IMR-90 (cell line): ENCODE measurements around the gene WNK4. TPM values are rescaled to one million over a fixed set of nuclear protein-coding genes. Genes with fewer than 3 reads are reported as not detected.
A peak's percentile ranks its signal among the peaks of the same experiment; 100 is the strongest.

Experiments used
- ATAC-seq: fragments of 200-7000 bp; cut with Tn5 transposase; 2 replicates; pipeline ENCODE4 v1.9.1; 2020; ENCODE audit warnings: low read depth, mild to moderate bottlenecking, moderate library complexity
- BruUV-seq: library from RNA; stranded (reverse); fragments of 400-500 nt; replicated peaks from 2 replicates; lab custom pipeline; 2021; lab: Mats Ljungman, UMichigan
- CTCF ChIA-PET: fragments of 300-600 bp; formaldehyde crosslinking; extraction: SDS; loops from one replicate; lab custom pipeline; 2021; ENCODE audit warnings: antibody characterized with exemption; lab: Yijun Ruan, JAX
- POLR2A ChIA-PET: fragments of 300-600 bp; sonication (Branson Sonifier 250); formaldehyde crosslinking; loops from one replicate; lab custom pipeline; 2022; ENCODE audit warnings: antibody characterized with exemption; ENCODE audit not compliant: unreplicated experiment; lab: Charles Lee
- DNase-seq: peaks from one replicate; pipeline ENCODE4 v3.0.0; 2013
- H2AFZ ChIP-seq: replicated peaks from 2 replicates; pipeline ENCODE3; 2013; ENCODE audit warnings: low read length, mild to moderate bottlenecking; ENCODE audit not compliant: poor library complexity
- H2AK5ac ChIP-seq: 2 replicates; pipeline ENCODE4 v1.6.1; 2013; ENCODE audit warnings: low read depth, low read length, inconsistent platforms
- H2AK9ac ChIP-seq: replicated peaks from 2 replicates; pipeline ENCODE3; 2013; ENCODE audit warnings: mild to moderate bottlenecking, low read depth, low read length, moderate library complexity; ENCODE audit not compliant: poor library complexity
- H2BK120ac ChIP-seq: 2 replicates; pipeline ENCODE4 v1.6.1; 2013; ENCODE audit warnings: low read depth, low read length, inconsistent platforms
- H2BK15ac ChIP-seq: 3 replicates; pipeline ENCODE4 v1.6.1; 2013; ENCODE audit warnings: low read depth, low read length, inconsistent platforms
- H2BK20ac ChIP-seq: 2 replicates; pipeline ENCODE4 v1.6.1; 2013; ENCODE audit warnings: low read depth, mild to moderate bottlenecking, inconsistent platforms, low read length, moderate library complexity
- H2BK5ac ChIP-seq: 2 replicates; pipeline ENCODE4 v1.6.1; 2013; ENCODE audit warnings: mild to moderate bottlenecking, low read depth, low read length, inconsistent platforms; ENCODE audit not compliant: poor library complexity, severe bottlenecking
- H3K14ac ChIP-seq: replicated peaks from 2 replicates; pipeline ENCODE4 v1.6.1; 2013; ENCODE audit warnings: low read depth, low read length, inconsistent platforms
- H3K18ac ChIP-seq: 2 replicates; pipeline ENCODE4 v1.6.1; 2013; ENCODE audit warnings: low read depth, low read length, control low read depth
- H3K23ac ChIP-seq: 2 replicates; pipeline ENCODE4 v1.6.1; 2013; ENCODE audit warnings: low read depth, low read length, inconsistent platforms
- H3K27ac ChIP-seq: 2 replicates; pipeline ENCODE4 v1.5.1; 2013; ENCODE audit warnings: mild to moderate bottlenecking, control low read depth, low read length; ENCODE audit not compliant: insufficient read depth
- H3K27me3 ChIP-seq: 2 replicates; pipeline ENCODE4 v1.6.1; 2013; ENCODE audit warnings: low read length; ENCODE audit not compliant: control insufficient read depth, insufficient read depth
- H3K36me3 ChIP-seq: 2 replicates; pipeline ENCODE4 v1.6.1; 2013; ENCODE audit warnings: low read length, mixed read lengths; ENCODE audit not compliant: control insufficient read depth, insufficient read depth
- H3K4ac ChIP-seq: 2 replicates; pipeline ENCODE4 v1.6.1; 2013; ENCODE audit warnings: low read depth, low read length, inconsistent platforms
- H3K4me1 ChIP-seq: 2 replicates; pipeline ENCODE4 v1.6.1; 2013; ENCODE audit warnings: low read length, mixed read lengths; ENCODE audit not compliant: control insufficient read depth, insufficient read depth
- H3K4me2 ChIP-seq: 2 replicates; pipeline ENCODE4 v1.6.1; 2013; ENCODE audit warnings: low read depth, mild to moderate bottlenecking, control low read depth, low read length, moderate library complexity
- H3K4me3 ChIP-seq: 2 replicates; pipeline ENCODE4 v1.5.1; 2013; ENCODE audit warnings: low read depth, mild to moderate bottlenecking, control low read depth, low read length, moderate library complexity; ENCODE audit not compliant: insufficient read depth
- H3K56ac ChIP-seq: 2 replicates; pipeline ENCODE4 v1.6.1; 2013; ENCODE audit warnings: low read length, inconsistent platforms; ENCODE audit not compliant: insufficient read depth; ENCODE audit errors: extremely low read depth
- H3K79me1 ChIP-seq, 2 experiments: 2 replicates each; pipeline ENCODE4 v1.6.1; 2013; ENCODE audit warnings: low read length in 2 of 2, inconsistent platforms in 1 of 2, low read depth in 1 of 2
- H3K9ac ChIP-seq: 2 replicates; pipeline ENCODE4 v1.6.1; 2013; ENCODE audit warnings: low read depth, low read length, control low read depth
- H3K9me1 ChIP-seq: 2 replicates; pipeline ENCODE4 v1.6.1; 2013; ENCODE audit warnings: low read length, inconsistent platforms; ENCODE audit not compliant: insufficient read depth
- H3K9me3 ChIP-seq: 2 replicates; pipeline ENCODE4 v1.6.1; 2013; ENCODE audit warnings: low read length; ENCODE audit not compliant: control insufficient read depth, insufficient read depth
- H4K20me1 ChIP-seq: 2 replicates; pipeline ENCODE4 v1.6.1; 2013; ENCODE audit warnings: low read length, inconsistent platforms; ENCODE audit not compliant: insufficient read depth
- H4K5ac ChIP-seq: 2 replicates; pipeline ENCODE4 v1.6.1; 2013; ENCODE audit warnings: mild to moderate bottlenecking, low read depth, low read length, control low read depth
- H4K8ac ChIP-seq, 2 experiments: 2 replicates each; pipeline ENCODE4 v1.6.1; 2013; ENCODE audit warnings: low read depth in 2 of 2, low read length in 2 of 2, control low read depth in 1 of 2, inconsistent platforms in 1 of 2
- H4K91ac ChIP-seq: 2 replicates; pipeline ENCODE4 v1.6.1; 2013; ENCODE audit warnings: low read depth, low read length, inconsistent platforms; ENCODE audit not compliant: insufficient read depth
- BHLHE40 ChIP-seq: fragments of 150-350 bp; IDR thresholded peaks from 2 replicates; pipeline ENCODE4 v1.6.1; 2016; ENCODE audit warnings: mild to moderate bottlenecking, low read depth, low read length
- CEBPB ChIP-seq: IDR thresholded peaks from 2 replicates; pipeline ENCODE4 v1.6.1; 2012; ENCODE audit warnings: low read depth, low read length, improper control_type of control experiment
- CHD1 ChIP-seq: IDR thresholded peaks from 2 replicates; pipeline ENCODE4 v1.6.1; 2012; ENCODE audit warnings: low read depth, low read length, improper control_type of control experiment
- FOS ChIP-seq: fragments of 150-350 bp; IDR thresholded peaks from 2 replicates; pipeline ENCODE4 v1.6.1; 2016; ENCODE audit warnings: low read depth, low read length
- MAFK ChIP-seq: IDR thresholded peaks from 2 replicates; pipeline ENCODE4 v1.6.1; 2012; ENCODE audit warnings: low read depth, low read length, improper control_type of control experiment
- MAZ ChIP-seq: IDR thresholded peaks from 2 replicates; pipeline ENCODE4 v1.6.1; 2012; ENCODE audit warnings: low read depth, mild to moderate bottlenecking, low read length, improper control_type of control experiment, moderate library complexity, borderline replicate concordance
- MXI1 ChIP-seq: IDR thresholded peaks from 2 replicates; pipeline ENCODE4 v1.6.1; 2012; ENCODE audit warnings: low read depth, mild to moderate bottlenecking, low read length, moderate library complexity, borderline replicate concordance
- NFE2L2 ChIP-seq: fragments of 150-350 bp; IDR thresholded peaks from 2 replicates; pipeline ENCODE4 v1.6.1; 2016; ENCODE audit warnings: low read depth, mild to moderate bottlenecking, low read length
- POLR2A ChIP-seq: IDR thresholded peaks from 2 replicates; pipeline ENCODE4 v1.6.1; 2012; ENCODE audit warnings: mild to moderate bottlenecking, low read depth, low read length
- RAD21 ChIP-seq: IDR thresholded peaks from 2 replicates; pipeline ENCODE4 v1.6.1; 2012; ENCODE audit warnings: low read length, improper control_type of control experiment
- RCOR1 ChIP-seq: IDR thresholded peaks from 2 replicates; pipeline ENCODE4 v1.6.1; 2012; ENCODE audit warnings: mild to moderate bottlenecking, low read length, improper control_type of control experiment; ENCODE audit not compliant: insufficient replicate concordance
- RFX5 ChIP-seq: IDR thresholded peaks from 2 replicates; pipeline ENCODE4 v1.8.0; 2012; ENCODE audit warnings: low read depth, mild to moderate bottlenecking, low read length, moderate library complexity
- SMC3 ChIP-seq: fragments of 150-350 bp; IDR thresholded peaks from 2 replicates; pipeline ENCODE4 v1.6.1; 2016; ENCODE audit warnings: low read depth, mild to moderate bottlenecking, antibody characterized with exemption, low read length, moderate library complexity
- WGBS, 2 experiments: methylation state at CpG; one replicate each; pipeline versions ENCODE4 v1.1.5 to v1.1.7; 2013; ENCODE audit warnings: missing lambda C conversion rate in 2 of 2; ENCODE audit not compliant: insufficient read length in 1 of 2; ENCODE audit errors: extremely low coverage in 2 of 2; 5-methylcytosine and 5-hydroxymethylcytosine counted together
- dilution Hi-C: fragments of 300-500 bp; cut with HindIII; formaldehyde crosslinking; loops from one replicate; pipeline ENCODE4 v1.14.3; 2018; ENCODE audit warnings: low sequenced_read_pairs; ENCODE audit not compliant: unreplicated experiment
- in situ Hi-C: fragments of 300-500 bp; cut with MboI; formaldehyde crosslinking; loops from 3 replicates; pipeline ENCODE4 v1.14.3; 2019; ENCODE audit warnings: low sequenced_read_pairs, inconsistent platforms, mixed read lengths
- intact Hi-C: fragments of 100-400 bp; cut with micrococcal nuclease; formaldehyde crosslinking; loops from 2 replicates; pipeline ENCODE4 v1.10.0; 2022
- polyA plus RNA-seq, 3 experiments: library from polyadenylated mRNA; depleted of rRNA; stranded (reverse); fragments of >200 nt; gene quantifications; 2 replicates each; pipeline ENCODE4 v1.2.3, GENCODE V29; 2012; ENCODE audit warnings: low replicate concordance in 1 of 3
- total RNA-seq: library from RNA; depleted of rRNA; stranded (reverse); fragments of >200 nt; gene quantifications from 2 replicates; pipeline ENCODE4 v1.2.3, GENCODE V29; 2012
- TF ChIP-seq, protein P1 (sequence below): conservative IDR thresholded peaks from 2 replicates; pipeline ENCODE4 v1.5.1; 2012; ENCODE audit warnings: mild to moderate bottlenecking, low read depth, low read length, improper control_type of control experiment
- TF ChIP-seq, protein P2 (sequence below): fragments of 150-350 bp; IDR thresholded peaks from 2 replicates; pipeline ENCODE4 v1.6.1; 2017; ENCODE audit warnings: mild to moderate bottlenecking, antibody characterized with exemption, low read length, low read depth
- TF ChIP-seq, protein P3 (sequence below): fragments of 150-350 bp; IDR thresholded peaks from 2 replicates; pipeline ENCODE4 v1.6.1; 2016; ENCODE audit warnings: low read depth, mild to moderate bottlenecking, low read length, moderate library complexity, borderline replicate concordance

Gene WNK4
- total and polyA plus RNA-seq, 2 of the 4 experiments (the other 2 are of a cell fraction): 1.3 to 15.1 TPM

DNA sequence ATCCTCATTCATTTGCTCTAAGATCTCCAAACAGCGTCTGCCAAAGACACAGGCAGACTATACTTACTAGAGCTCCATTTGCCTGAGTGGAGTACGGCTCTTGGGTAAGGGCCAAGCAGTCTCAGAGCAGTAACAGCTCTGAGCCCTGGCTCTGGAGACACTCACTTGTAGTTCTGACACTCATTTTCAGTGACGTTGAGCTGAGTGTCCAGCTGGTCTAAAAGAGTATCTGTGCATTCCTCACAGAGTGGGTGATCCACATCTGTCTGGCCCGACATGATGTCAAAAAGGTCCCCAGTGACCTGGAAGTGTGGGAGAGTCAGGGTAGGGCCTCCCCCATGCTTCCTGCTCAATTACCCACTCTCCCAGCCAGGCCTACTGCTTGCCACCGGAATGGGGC lies 38.0 kb downstream of the WNK4 start:
- H3K27ac ChIP-seq: no peak overlapping the region
- peak overlapping the region; percentile 23; the same call in 1 of the 2 replicates for H3K23ac ChIP-seq
- H2AK9ac ChIP-seq: no peak overlapping the region
- no peak overlapping the region for H3K4ac ChIP-seq
- 0 out of 2 replicates have a peak, but pooled peaks cover 4% of the 10 kb centered on the region for H3K9me1 ChIP-seq
- peaks cover 32 to 41% of the 10 kb centered on the region in 2 experiments for H3K79me1 ChIP-seq
- WGBS, 2 experiments: 84% methylated on average over 3 of the region's 5 CpGs; no CpG with 5 or more reads in 1 of the 2 experiments
- 0 out of 2 replicates have a peak overlapping the region, but pooled peaks have one; percentile 3 for H3K14ac ChIP-seq
- H3K4me2 ChIP-seq: no peak overlapping the region
- H3K4me3 ChIP-seq: no peak overlapping the region
- BruUV-seq: no TSS peak
- no peak overlapping the region for H2AK5ac ChIP-seq
- no peak overlapping the region for H2BK15ac ChIP-seq
- H3K27me3 ChIP-seq: no peaks in the 10 kb centered on the region
- ChIA-PET POLR2A (no interaction called here), CTCF (interaction anchor here (1.2 to 1.6 kb wide), 2 partner anchors 9 to 145 kb away, joined by 3 to 5 read pairs; no protein-coding TSS in a partner anchor)
- H3K4me1 ChIP-seq: no peaks in the 10 kb centered on the region; the same call in 1 of the 2 replicates
- H4K91ac ChIP-seq: no peak overlapping the region
- ATAC-seq (no peak), DNase-seq (peak; percentile 33)
- peaks cover 40% of the 10 kb centered on the region for H3K36me3 ChIP-seq
- H4K20me1 ChIP-seq: no peaks in the 10 kb centered on the region
- intact Hi-C loops (no loop called here), in situ Hi-C loops (no loop called here), dilution Hi-C loops (no loop called here)
- no peak for TF ChIP-seq SMC3
- no peak for TF ChIP-seq MAZ
- TF ChIP-seq RFX5: no peak
- TF ChIP-seq POLR2A: no peak
- TF ChIP-seq, protein P1, sequence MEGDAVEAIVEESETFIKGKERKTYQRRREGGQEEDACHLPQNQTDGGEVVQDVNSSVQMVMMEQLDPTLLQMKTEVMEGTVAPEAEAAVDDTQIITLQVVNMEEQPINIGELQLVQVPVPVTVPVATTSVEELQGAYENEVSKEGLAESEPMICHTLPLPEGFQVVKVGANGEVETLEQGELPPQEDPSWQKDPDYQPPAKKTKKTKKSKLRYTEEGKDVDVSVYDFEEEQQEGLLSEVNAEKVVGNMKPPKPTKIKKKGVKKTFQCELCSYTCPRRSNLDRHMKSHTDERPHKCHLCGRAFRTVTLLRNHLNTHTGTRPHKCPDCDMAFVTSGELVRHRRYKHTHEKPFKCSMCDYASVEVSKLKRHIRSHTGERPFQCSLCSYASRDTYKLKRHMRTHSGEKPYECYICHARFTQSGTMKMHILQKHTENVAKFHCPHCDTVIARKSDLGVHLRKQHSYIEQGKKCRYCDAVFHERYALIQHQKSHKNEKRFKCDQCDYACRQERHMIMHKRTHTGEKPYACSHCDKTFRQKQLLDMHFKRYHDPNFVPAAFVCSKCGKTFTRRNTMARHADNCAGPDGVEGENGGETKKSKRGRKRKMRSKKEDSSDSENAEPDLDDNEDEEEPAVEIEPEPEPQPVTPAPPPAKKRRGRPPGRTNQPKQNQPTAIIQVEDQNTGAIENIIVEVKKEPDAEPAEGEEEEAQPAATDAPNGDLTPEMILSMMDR: no peak
- no peak for TF ChIP-seq RCOR1
- no peak for TF ChIP-seq BHLHE40
- no peak for TF ChIP-seq NFE2L2
- TF ChIP-seq, protein P2, sequence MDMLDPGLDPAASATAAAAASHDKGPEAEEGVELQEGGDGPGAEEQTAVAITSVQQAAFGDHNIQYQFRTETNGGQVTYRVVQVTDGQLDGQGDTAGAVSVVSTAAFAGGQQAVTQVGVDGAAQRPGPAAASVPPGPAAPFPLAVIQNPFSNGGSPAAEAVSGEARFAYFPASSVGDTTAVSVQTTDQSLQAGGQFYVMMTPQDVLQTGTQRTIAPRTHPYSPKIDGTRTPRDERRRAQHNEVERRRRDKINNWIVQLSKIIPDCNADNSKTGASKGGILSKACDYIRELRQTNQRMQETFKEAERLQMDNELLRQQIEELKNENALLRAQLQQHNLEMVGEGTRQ: no peak
- no peak for TF ChIP-seq CEBPB
- TF ChIP-seq CHD1: no peak
- no peak for TF ChIP-seq MAFK
- TF ChIP-seq, protein P3, sequence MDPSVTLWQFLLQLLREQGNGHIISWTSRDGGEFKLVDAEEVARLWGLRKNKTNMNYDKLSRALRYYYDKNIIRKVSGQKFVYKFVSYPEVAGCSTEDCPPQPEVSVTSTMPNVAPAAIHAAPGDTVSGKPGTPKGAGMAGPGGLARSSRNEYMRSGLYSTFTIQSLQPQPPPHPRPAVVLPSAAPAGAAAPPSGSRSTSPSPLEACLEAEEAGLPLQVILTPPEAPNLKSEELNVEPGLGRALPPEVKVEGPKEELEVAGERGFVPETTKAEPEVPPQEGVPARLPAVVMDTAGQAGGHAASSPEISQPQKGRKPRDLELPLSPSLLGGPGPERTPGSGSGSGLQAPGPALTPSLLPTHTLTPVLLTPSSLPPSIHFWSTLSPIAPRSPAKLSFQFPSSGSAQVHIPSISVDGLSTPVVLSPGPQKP: no peak
- no peak for TF ChIP-seq RAD21
- no peak for TF ChIP-seq MXI1
- TF ChIP-seq FOS: no peak
- H3K56ac ChIP-seq: no peak overlapping the region
- H2BK120ac ChIP-seq: no peak overlapping the region
- 0 out of 2 replicates have a peak overlapping the region, but pooled peaks have one; percentile 3 for H2BK20ac ChIP-seq
- H2BK5ac ChIP-seq: peak overlapping the region; percentile 1
- H3K9me3 ChIP-seq: no peaks in the 10 kb centered on the region
- H4K5ac ChIP-seq: no peak overlapping the region
- peak overlapping the region in 1 of 2 experiments; percentile 44; a peak in 1 of 4 replicates for H4K8ac ChIP-seq
- no peak overlapping the region for H3K18ac ChIP-seq
- no peak overlapping the region for H3K9ac ChIP-seq
- H2AFZ ChIP-seq: no peak overlapping the region
